BLaER1 treated with 17β-estradiol and CSF1 and Interleukin-3, amounts not matched to agents 10 nM and 100 nM (cell line): ENCODE data around the gene HOXC9.

Experiments used
- H3K27ac ChIP-seq, 11 experiments: shearing (Covaris generic); formaldehyde crosslinking; 2 replicates each; pipeline ENCODE4 v1.8.1; 2022
- H3K27me3 ChIP-seq, 11 experiments: shearing (Covaris generic); formaldehyde crosslinking; 2 replicates each; pipeline ENCODE4 v1.8.1; 2022
- H3K36me3 ChIP-seq, 11 experiments: shearing (Covaris generic); formaldehyde crosslinking; 2 replicates each; pipeline ENCODE4 v1.8.1; 2022
- H3K4me1 ChIP-seq, 10 experiments: shearing (Covaris generic); formaldehyde crosslinking; 2 replicates each; pipeline ENCODE4 v1.8.1; 2022
- H3K4me2 ChIP-seq, 11 experiments: shearing (Covaris generic); formaldehyde crosslinking; 2 replicates each; pipeline ENCODE4 v1.8.1; 2022
- H3K4me3 ChIP-seq, 10 experiments: shearing (Covaris generic); formaldehyde crosslinking; 2 replicates each; pipeline ENCODE4 v1.8.1; 2022
- H3K9ac ChIP-seq, 11 experiments: shearing (Covaris generic); formaldehyde crosslinking; 2 replicates each; pipeline ENCODE4 v1.8.1; 2022
- H3K9me3 ChIP-seq, 11 experiments: shearing (Covaris generic); formaldehyde crosslinking; replicated peaks in 1 of 11; 2 replicates each; pipeline ENCODE4 v1.8.1; 2022
- H4K20me1 ChIP-seq, 11 experiments: shearing (Covaris generic); formaldehyde crosslinking; 2 replicates each; pipeline ENCODE4 v1.8.1; 2022
- Cebpa-rat ChIP-seq, 11 experiments: shearing (Covaris generic); IDR thresholded peaks; 2 replicates each; pipeline ENCODE4 v1.8.1; 2022

HOXC9 gene

DNA sequence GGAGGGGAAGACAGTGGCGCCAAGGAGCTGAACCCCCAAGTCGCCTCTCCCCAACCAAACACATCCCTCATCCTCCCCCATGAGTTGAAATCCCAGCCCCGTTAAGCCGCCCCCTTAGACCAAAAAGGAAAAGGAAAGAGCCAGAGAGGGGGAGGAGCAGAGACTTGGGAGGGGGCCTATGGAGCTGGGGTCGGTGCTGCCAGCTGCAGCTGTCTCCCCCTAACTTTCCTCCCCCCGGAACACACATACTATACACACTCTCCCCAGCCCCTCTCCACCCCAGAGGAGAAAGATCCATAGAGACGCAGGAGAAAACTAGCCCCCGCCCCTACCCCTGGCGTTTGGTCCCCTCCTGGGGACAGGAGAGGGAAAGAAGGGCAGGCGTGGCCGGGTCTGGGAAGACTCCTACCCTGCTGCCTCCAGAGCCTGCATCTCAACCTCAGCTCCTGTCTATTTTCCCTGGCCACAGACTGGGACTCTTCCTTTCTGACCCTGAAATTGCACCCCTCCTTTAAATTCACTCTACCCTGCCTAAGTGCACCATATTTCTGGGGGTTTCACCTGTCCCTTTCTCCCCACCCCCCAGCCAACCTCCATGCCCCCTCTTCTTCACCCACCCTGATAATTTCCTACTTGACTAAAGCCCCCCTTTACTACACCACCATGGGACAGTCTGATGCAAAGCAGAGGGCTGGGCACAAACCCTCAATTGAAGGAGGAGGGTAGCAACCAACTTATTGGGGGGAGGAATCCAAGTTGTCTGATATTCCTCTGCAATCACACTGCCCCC is 1.7 kb upstream of the HOXC9 start:
- no peak overlapping the region for H3K9ac ChIP-seq
- H3K4me2 ChIP-seq: no peak overlapping the region
- no peak for TF ChIP-seq Cebpa-rat (IDR thresholded peaks at IDR 0.05)
- H3K36me3 ChIP-seq: no peaks in the 10 kb centered on the region
- H4K20me1 ChIP-seq: peaks cover 0 to 97% (median 82%) of the 10 kb centered on the region in 11 experiments; a peak in 17 of 22 replicates
- peaks cover 0 to 12% (median 6%) of the 10 kb centered on the region in 10 experiments; a peak in 8 of 20 replicates for H3K4me1 ChIP-seq
- H3K27me3 ChIP-seq: peaks cover 100% of the 10 kb centered on the region in 11 experiments
- H3K4me3 ChIP-seq: no peak overlapping the region
- peaks cover 0 to 26% (median 7%) of the 10 kb centered on the region in 11 experiments; a peak in 13 of 22 replicates for H3K9me3 ChIP-seq
- H3K27ac ChIP-seq: no peak overlapping the region

DNA sequence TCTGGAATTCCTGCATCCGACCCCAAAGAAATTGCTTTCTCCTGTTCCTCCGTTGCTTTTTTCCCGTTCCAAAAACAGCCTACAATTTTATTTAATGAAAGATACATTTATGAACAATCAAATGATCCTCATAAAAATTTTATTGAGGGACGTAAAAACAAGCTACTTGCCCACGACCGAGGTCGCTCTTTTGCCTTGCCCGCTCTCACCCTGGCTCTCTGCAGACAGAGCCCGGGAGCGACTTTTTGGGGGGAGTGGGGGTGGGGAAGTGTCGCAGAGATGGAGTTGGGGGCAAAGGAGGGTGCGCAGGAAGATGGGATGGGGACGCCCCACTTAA is 1.1 kb upstream of the HOXC9 start:
- no peak overlapping the region for H3K4me2 ChIP-seq
- no peak overlapping the region for H3K27ac ChIP-seq
- no peaks in the 10 kb centered on the region for H3K36me3 ChIP-seq
- H3K27me3 ChIP-seq: peaks cover 100% of the 10 kb centered on the region in 11 experiments
- H4K20me1 ChIP-seq: peaks cover 0 to 95% (median 81%) of the 10 kb centered on the region in 11 experiments; a peak in 17 of 22 replicates
- no peak overlapping the region for H3K9ac ChIP-seq
- H3K9me3 ChIP-seq: peaks cover 0 to 20% (median 7%) of the 10 kb centered on the region in 11 experiments; a peak in 13 of 22 replicates
- peaks cover 0 to 12% (median 6%) of the 10 kb centered on the region in 10 experiments; a peak in 8 of 20 replicates for H3K4me1 ChIP-seq
- H3K4me3 ChIP-seq: no peak overlapping the region
- no peak for TF ChIP-seq Cebpa-rat (IDR thresholded peaks at IDR 0.05)

DNA sequence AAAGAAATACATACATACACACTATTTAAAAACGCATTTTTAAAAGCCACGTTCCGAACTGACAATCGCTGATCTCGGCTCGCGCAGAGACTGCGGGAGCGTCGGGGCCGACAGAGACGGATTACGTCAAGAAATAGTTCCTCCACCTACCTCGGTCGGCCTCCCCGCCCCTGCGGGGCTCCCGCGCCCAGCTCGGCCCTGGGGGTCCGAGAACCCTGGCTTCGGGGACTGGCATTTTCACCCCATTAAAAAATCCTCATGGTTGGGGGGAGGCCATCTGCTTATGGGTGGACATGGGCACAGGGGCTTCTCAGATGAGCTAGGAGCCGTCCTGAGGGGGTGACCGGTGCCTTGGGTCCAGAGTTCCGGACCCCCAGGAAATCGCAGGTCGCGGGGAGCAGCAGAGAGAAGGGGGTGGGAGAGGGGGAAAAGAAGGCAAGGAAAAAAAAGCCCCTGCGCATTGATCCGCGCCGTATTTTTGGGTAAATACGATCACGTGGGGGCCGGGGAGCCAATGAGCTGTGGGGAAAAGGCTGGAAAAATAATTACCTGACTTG is 324 bp upstream of the HOXC9 start:
- H3K27me3 ChIP-seq: peaks cover 100% of the 10 kb centered on the region in 11 experiments

DNA sequence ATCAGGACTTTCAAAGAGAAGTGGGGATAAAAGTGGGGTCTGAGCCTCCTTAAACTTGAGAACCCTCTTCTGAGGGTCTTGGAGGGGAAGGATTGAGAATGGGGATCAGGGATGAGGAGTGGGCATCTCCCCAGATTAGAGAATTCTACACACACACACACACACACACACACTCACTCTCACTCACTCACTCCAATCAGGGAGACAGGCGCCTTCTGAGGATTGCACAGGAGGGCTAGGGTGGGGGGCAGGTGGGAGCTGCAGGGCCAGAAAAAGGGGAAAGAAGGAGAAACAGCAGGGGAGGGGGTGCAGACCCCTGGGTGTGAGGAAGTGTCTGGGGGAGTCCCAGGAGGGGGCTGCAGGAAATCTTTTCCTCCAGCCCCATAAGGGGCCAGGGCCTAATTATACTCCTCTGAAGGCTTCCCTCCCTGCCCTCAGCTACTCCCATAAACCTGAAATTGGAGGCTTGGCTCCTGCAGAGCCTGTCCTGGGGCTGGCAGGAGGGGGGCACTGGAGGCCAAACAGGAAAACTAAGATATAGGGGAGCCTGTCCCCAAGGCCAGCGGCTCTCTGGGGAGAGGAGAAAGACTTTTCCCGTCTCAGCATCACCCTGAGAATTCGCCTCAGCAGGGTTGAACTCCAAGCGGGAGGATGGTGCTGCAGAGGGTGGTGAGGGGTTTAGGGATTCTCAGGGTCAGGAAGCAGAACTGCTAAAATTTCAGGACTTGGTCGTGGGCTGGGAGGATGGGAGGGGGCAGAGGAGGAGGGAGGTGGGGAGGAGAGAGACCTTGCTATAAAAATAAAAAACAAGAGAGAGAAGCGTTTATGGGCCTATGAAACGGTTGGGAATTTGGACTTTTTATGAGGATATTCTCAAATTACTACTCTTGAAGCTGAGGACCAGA is 1.6 kb downstream of the HOXC9 start:
- no peaks in the 10 kb centered on the region for H3K36me3 ChIP-seq
- H3K4me2 ChIP-seq: no peak overlapping the region
- H3K9ac ChIP-seq: no peak overlapping the region
- H3K27ac ChIP-seq: no peak overlapping the region
- peaks cover 0 to 95% (median 83%) of the 10 kb centered on the region in 11 experiments; a peak in 17 of 22 replicates for H4K20me1 ChIP-seq
- H3K27me3 ChIP-seq: peaks cover 100% of the 10 kb centered on the region in 11 experiments
- TF ChIP-seq Cebpa-rat (IDR thresholded peaks at IDR 0.05): no peak
- peaks cover 0 to 7% (median 6%) of the 10 kb centered on the region in 10 experiments; a peak in 14 of 20 replicates for H3K4me1 ChIP-seq
- H3K9me3 ChIP-seq: peaks cover 0 to 11% (median 7%) of the 10 kb centered on the region in 11 experiments; a peak in 13 of 22 replicates
- no peak overlapping the region for H3K4me3 ChIP-seq

More for the DNA sequence above, 324 bp upstream of the HOXC9 start:
- no peaks in the 10 kb centered on the region for H3K36me3 ChIP-seq
- no peak overlapping the region for H3K9ac ChIP-seq
- peaks cover 0 to 14% (median 7%) of the 10 kb centered on the region in 11 experiments; a peak in 13 of 22 replicates for H3K9me3 ChIP-seq
- H3K27ac ChIP-seq: no peak overlapping the region
- H3K4me2 ChIP-seq: no peak overlapping the region
- peaks cover 0 to 95% (median 81%) of the 10 kb centered on the region in 11 experiments; a peak in 17 of 22 replicates for H4K20me1 ChIP-seq
- no peak overlapping the region for H3K4me3 ChIP-seq
- H3K4me1 ChIP-seq: peaks cover 0 to 12% (median 6%) of the 10 kb centered on the region in 10 experiments; a peak in 8 of 20 replicates
- TF ChIP-seq Cebpa-rat (IDR thresholded peaks at IDR 0.05): no peak

DNA sequence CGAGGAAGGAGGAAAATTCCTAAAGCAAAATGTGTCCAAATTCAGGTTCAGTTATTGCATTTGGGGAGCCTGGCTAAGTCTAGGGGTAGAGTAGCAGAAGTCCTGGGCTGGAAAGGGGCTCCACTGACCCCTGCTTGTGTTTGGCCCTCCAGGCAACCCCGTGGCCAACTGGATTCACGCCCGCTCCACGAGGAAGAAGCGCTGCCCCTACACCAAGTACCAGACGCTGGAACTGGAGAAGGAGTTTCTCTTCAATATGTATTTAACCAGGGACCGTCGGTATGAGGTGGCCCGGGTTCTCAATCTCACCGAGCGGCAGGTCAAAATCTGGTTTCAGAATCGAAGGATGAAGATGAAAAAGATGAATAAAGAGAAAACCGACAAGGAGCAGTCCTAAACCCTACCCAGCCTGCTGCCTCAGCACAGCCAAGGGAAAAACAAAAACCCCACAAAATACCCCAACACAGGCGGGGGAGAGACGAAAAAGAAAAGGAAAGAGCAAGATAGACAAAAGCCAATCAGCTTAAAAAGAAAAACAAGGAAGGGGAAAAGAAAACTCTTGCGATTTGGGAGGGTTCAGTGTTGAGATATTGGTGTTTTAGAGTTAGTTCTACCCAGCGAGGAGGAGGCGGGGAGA is 2.4 kb downstream of the HOXC9 start:
- peaks cover 0 to 95% (median 83%) of the 10 kb centered on the region in 11 experiments; a peak in 16 of 22 replicates for H4K20me1 ChIP-seq
- H3K4me2 ChIP-seq: no peak overlapping the region
- H3K4me1 ChIP-seq: peaks cover 0 to 15% (median 10%) of the 10 kb centered on the region in 10 experiments; a peak in 14 of 20 replicates
- H3K27ac ChIP-seq: no peak overlapping the region
- peaks cover 100% of the 10 kb centered on the region in 11 experiments for H3K27me3 ChIP-seq
- H3K36me3 ChIP-seq: no peaks in the 10 kb centered on the region
- H3K9ac ChIP-seq: no peak overlapping the region
- peaks cover 0 to 11% (median 7%) of the 10 kb centered on the region in 11 experiments; a peak in 13 of 22 replicates for H3K9me3 ChIP-seq
- TF ChIP-seq Cebpa-rat (IDR thresholded peaks at IDR 0.05): no peak
- no peak overlapping the region for H3K4me3 ChIP-seq

DNA sequence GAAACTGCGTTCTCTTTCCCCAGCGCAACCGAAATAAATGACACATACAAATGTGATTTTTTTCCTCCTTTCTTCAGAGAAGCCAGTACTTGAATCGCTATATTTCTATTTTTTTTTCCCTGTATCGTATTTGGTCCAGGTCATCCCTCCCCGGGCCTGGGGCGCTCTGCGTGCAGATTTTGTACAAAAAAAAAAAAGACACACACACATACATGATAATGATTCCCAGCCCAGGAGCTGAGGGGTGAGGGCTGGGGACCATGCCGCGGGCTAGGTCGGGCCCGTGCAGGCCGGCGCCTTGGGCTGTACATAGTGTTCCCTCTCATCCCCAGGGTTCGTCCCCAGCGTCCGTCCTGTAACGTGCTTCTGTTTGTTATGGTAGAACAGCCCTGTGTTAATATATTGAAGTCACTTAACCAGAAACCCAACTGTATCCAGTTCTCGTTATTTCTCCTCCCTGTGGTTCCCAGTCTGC is 3.0 kb downstream of the HOXC9 start:
- Histone ChIP-seq H3K9ac (no peak overlapping the region), H3K4me3 (no peak overlapping the region), H3K9me3 (peaks cover 0 to 11% (median 7%) of the 10 kb centered on the region in 11 experiments; a peak in 13 of 22 replicates), H3K4me2 (no peak overlapping the region), H4K20me1 (peaks cover 0 to 95% (median 83%) of the 10 kb centered on the region in 11 experiments; a peak in 16 of 22 replicates), H3K4me1 (peaks cover 0 to 15% (median 10%) of the 10 kb centered on the region in 10 experiments; a peak in 14 of 20 replicates), H3K36me3 (no peaks in the 10 kb centered on the region), H3K27me3 (peaks cover 100% of the 10 kb centered on the region in 11 experiments), H3K27ac (no peak overlapping the region)
- no peak for TF ChIP-seq Cebpa-rat (IDR thresholded peaks at IDR 0.05)

DNA sequence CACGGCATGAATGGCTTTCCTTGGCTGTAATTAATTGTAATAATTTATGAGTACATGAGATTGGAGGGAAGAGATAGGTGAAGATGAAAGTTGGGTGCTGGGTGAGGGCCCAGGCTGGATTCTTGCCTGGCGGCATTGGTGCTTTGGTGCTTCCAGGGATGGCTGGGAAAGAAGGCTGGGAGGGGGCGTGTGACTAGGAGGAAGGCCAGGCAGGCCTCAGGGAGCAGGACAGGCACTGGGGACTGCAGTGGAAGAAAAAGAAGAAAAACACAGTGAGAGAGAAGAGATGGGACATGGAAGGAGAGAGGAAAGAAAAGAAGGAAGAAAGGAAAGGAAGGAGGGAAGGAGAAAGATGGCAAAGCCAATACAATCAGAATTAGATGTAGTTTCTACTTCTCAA is 3.7 kb downstream of the HOXC9 start:
- TF ChIP-seq Cebpa-rat (IDR thresholded peaks at IDR 0.05): no peak
- H3K4me2 ChIP-seq: no peak overlapping the region
- H4K20me1 ChIP-seq: peaks cover 0 to 93% (median 81%) of the 10 kb centered on the region in 11 experiments; a peak in 16 of 22 replicates
- peaks cover 0 to 11% (median 7%) of the 10 kb centered on the region in 11 experiments; a peak in 13 of 22 replicates for H3K9me3 ChIP-seq
- no peaks in the 10 kb centered on the region for H3K36me3 ChIP-seq
- H3K27ac ChIP-seq: no peak overlapping the region
- H3K4me3 ChIP-seq: no peak overlapping the region
- no peak overlapping the region for H3K9ac ChIP-seq
- H3K4me1 ChIP-seq: peaks cover 0 to 15% (median 10%) of the 10 kb centered on the region in 10 experiments; a peak in 14 of 20 replicates
- H3K27me3 ChIP-seq: peaks cover 100% of the 10 kb centered on the region in 11 experiments
